GM21360 (cell line): ENCODE results near the gene RALA.
"Not testable (repeated sequence)": the region's sequence is repeated elsewhere in the genome, so short reads cannot be mapped to it uniquely, and the experiment has no call there.

ENCODE experiments used
- ATAC-seq: cut with Tn5 transposase; IDR thresholded peaks from one replicate; pipeline ENCODE4 v1.9.1; 2021; ENCODE audit warnings: mild to moderate bottlenecking, moderate library complexity; ENCODE audit not compliant: unreplicated experiment

Gene RALA

DNA sequence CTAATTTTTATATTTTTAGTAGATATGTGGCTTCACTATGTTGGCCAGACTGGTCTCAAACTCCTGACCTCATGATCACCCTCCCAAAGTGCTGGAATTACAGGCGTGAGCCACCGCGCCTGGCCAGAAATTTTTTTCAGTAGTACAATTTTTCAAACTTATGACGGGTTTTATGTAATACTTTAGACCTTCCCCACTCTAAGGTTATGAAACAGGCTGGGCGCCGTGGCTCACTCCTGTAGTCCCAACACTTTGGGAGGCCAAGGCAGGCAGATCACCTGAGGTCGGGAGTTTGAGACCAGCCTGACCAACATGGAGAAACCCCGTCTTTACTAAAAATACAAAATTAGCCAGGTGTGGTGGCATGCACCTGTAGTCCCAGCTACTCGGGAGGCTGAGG is 56.5 kb downstream of the RALA start:
- ATAC-seq: not testable (repeated sequence)

DNA sequence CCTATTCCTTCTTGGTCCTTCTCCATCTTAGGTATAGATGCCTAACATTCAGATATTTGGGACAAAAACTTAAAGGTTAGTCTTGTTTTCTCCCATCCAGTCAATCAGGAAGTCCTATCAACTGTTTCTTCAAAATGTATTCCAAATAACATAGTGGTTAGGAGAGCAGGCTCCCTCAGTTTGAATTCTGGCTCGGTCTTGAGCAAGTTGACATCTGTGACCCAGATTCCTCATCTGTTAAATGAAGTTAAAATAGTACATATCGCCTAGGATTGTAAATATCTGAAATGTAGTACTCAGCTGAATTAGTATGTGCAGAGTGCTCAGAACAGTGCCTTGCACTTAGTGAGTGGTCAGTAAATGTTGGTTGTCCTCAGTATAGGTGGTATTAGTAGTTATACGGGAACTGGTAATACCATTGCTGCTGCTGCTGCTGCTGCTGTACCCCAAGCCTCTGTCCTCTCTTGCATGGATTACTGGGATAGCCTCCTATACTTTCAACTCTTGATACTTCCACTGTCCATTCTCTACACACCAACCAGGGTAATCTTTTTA is 58.6 kb downstream of the RALA start:
- no peak for ATAC-seq

DNA sequence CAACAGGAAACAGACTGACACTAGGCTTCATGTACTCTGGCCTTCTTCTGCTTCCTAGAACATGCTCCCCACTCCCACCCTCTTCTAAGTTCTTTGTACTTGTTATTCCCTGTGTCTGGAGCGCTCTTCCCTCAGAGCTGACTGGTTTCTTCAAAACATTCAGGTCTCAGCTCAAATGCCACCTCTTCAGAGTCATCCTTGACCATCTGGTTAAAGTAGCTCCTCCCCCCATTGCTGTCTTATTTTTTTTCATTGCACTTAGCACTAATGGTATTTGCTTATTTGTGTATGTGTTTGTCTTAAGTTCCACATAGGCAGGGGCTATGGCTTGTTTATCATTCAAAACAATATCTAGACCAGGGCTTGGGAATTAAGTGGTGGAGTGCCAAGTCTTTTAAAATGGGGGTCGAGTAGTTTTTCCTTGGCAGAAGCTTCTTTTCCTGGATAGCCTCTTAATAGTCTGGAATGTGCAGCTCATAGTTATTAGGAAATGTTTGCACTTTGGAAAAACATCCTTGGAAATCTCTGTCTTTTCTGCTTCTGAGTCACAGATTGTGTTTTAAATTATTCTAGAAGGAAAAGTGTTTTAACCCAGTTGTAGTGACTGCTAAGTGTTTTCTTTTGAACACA is 60.0 kb downstream of the RALA start:
- no peak for ATAC-seq

DNA sequence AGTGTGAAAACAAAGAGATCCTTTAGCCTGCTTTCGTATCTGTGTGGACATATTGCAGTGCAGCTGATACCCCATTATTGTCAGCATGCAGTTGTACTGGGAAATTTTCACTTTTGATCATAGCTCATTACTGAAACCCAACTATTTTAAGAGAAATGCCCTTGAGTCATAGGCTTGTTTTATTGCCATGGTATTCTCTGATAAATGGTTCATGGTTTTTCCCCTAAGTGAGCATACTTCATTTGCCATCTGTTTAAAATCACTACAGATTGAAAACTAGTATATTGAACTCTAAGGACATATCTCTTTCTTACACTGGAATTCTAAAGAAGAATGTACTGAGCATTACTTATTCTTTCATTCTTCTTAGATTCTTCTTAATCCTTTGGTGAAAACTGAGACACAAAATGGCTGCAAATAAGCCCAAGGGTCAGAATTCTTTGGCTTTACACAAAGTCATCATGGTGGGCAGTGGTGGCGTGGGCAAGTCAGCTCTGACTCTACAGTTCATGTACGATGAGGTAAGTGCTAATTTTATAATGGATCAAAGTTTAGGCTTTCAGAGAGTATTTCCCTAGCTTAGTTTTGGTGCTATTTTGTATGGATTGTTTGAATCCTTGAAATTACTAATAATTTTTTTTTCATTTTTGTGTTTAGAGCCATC is 63.0 kb downstream of the RALA start:
- ATAC-seq: peak; percentile 77

DNA sequence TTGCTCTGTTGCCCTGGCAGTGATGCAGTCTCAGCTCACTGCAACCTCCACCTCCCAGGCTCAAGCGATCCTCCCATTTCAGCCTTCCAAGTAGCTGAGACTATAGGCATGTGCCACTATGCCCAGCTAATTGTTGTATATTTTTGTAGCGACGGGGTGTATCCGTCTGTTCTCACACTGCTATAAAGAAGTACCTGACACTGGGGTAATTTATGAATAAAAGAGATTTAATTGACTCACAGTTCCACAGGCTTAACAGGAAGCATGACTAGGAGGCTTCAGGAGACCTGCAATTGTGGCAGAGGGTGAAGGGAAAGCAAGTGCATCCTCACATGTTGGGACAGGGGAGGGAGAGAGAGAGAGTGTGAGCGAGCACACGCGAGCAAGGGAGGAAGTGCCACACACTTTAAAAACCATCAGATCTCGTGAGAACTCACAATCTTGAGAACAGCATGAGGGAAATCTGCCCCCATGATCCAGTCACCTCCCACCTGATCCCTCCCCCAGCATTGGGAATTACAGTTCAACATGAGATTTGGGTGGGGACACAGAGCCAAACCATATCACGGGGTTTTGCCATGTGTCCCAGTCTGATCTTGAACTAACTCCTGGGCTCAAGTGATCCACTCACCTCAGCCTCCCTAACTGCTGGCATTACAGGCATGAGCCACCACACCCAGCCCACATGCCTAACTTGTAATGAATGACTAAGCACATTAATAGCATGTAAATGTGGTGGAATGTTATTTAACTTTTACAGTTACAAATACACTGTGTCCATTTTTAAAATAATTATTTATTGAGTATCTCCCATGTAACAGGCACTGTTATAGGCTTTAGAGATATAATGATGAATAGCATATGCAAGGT is 65.5 kb downstream of the RALA start:
- ATAC-seq: no peak

DNA sequence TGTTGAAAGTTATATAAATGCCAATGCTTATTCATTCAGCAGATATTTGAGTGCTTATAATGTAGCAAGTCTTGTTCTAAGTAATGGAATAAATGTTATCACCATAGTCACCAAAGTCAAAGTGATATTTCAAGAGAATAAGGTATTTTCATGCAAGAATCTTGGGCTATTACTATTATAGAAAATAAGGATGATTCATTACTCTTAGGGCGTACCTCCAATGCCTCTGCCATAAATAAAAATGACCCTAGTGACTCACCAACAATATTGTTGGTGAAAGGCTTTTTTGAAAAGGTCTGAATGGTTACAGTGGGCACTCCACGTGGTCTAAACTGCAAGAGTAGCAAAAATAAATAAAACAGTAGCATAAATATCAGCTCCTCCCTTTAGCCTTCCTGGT is 68.4 kb downstream of the RALA start:
- no peak for ATAC-seq

DNA sequence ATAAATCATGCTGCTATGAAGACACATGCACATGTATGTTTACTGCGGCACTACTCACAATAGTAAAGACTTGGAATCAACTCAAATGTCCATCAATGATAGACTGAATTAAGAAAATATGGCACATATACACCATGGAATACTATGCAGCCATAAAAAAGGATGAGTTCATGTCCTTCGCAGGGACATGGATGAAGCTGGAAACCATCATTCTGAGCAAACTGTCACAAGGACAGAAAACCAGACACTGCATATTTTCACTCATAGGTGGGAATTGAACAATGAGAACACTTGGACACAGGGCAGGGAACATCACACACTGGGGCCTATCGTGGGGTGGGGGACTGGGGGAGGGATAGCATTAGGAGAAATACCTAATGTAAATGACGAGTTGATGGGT is 69.7 kb downstream of the RALA start:
- ATAC-seq: not testable (repeated sequence)

DNA sequence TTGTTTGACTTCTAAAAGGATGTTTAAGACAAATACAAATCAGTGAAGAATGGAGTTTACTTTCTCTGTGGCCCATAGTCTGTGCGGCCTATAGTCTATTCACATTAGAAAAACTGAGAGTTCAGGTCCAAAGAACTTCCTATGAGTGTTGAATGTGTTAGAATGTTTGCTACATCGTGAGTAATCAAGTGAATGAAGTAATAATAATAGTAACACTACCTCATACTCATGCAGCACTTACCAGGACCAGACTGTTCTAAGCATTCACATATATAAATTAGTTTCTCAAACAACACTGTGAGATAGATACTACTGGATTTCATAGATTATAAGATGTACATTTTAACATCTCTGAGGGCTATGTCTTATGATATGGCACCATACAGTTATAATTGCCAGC is 70.4 kb downstream of the RALA start:
- ATAC-seq: no peak

DNA sequence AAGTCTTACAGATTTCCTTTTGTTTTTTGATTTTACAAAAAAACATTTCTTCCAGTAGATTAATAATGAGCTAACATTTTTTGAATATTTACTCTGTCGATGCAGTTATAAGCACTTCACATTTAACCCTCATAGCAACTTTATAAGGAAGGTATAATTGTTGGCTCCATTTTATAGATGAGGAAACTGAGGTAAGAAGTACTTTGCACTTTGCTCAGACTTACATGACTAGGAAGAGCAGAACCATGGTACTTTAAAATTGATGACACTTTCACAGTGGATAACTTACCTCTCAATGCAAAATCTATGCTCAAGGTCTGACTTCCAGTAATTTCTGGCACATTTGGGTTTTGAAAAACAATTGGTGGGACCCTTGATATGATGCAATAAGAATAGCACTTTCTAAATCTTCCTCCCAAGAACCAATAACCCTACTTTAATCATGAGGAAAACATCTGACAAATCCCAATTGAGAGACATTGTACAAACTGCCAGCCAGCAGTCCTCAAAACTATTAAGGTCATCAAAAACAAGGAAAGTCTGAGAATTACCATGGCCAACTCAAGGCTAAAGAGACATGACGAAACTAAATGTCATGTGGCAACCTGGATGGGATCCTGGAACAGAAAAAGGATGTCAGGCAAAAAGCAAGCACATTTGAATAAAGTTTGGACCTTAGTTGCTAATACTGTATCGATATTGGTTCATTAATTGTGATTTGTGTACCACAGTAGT is 72.6 kb downstream of the RALA start:
- no peak for ATAC-seq

DNA sequence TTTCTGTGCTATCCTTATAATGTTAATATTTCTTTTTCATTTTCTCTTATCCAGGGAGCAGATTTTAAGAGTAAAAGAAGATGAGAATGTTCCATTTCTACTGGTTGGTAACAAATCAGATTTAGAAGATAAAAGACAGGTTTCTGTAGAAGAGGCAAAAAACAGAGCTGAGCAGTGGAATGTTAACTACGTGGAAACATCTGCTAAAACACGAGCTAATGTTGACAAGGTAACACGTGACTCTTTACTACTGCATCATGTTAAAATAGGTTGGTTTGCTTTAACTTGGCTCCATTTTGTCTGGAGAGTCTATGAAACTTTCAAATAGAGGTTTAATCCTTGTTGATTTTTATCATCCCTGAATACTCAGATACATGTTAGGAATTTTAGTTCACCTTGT is 73.3 kb downstream of the RALA start:
- ATAC-seq: no peak

DNA sequence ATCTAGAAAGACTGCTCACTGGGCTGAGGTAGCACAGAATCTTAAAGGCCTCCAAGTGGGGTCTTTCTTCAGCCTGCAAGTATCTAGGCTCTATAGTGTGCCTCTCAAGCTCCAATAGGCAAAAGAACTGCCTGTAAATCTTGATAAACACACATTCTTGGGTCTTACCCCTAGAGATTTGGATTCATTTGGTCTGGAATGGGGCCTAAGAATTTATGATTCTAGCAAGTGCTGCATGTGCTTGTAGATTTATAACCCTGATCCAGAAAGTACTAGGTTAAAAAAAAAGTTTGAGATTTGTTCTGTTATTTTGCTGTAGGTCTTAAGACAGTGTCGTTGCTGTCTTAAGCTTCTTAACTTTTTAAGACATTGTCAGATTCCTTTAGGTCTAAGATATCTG is 74.1 kb downstream of the RALA start:
- ATAC-seq: no peak

DNA sequence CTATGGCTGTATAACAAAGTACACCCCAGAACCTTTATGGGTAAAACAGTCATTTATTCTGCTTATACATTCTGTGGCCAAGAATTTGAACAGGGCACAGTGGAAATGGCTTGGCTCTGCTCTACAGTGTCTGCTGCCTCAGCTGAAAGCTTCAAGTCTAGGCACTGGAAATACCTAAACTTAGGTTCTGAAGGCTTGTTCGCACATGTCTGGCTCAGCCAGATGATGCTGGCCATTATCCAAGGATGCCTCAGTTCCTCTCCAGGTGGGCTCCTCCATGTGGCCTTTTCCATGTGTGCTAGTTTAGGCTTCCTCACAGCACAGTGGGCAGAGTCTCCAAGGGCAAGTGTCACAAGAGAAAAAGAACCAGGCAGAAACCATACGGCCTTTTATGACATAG is 76.8 kb downstream of the RALA start:
- ATAC-seq: no peak

DNA sequence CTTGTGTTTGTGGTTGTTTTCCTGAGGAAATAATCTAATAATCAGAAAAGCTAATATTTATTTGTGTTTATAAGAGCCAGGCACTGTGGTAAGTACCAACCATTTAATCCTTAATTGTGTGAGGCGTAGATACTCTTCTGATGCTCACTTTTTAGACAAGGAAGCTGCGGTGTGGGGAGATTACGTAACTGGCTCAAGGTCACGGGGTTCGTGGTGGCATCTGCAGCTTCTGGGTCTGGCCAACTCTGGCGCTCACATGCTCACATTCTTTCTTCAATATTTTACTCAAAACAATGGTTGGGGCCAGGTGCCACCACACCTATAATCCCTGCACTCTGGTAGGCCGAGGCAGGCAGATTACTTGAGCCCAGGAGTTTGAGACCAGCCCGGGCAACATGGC is 77.6 kb downstream of the RALA start:
- no peak for ATAC-seq

DNA sequence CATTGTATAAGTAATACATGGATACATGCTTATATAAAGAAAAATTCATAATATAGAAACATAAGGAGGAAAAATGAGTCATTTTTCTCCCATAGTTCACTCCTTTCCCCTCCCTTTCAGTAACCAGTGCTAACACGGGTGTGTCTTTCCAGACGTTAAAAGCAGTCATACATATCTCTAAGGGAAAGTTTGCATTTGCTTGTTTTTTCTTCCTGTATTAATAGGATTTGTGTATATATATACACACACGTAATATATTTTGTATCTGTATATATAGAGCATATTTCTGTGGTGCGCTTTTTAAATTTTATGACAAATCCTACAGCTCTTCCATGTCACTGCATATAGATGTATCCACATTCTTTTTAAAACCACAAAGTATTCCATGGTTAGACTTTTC is 78.8 kb downstream of the RALA start:
- no peak for ATAC-seq

DNA sequence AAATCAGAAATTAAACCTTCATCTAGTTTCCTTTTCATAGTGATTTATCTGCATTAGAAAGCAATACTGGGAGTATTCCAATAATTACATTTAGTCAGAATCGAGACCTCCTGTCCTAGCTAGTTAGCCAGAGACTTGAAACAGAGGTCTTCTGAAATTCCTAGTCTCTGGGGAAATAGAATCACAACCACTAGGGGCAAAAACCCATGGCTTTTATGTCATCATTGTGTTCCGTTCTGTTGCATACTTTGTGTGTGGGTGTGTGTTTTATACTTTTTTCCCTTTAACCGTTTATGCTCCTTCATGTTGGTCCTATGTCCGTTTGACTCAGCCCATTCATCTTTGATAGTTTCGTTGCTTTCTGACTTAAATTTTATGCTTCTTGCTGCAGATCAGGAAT is 79.8 kb downstream of the RALA start:
- ATAC-seq: no peak

DNA sequence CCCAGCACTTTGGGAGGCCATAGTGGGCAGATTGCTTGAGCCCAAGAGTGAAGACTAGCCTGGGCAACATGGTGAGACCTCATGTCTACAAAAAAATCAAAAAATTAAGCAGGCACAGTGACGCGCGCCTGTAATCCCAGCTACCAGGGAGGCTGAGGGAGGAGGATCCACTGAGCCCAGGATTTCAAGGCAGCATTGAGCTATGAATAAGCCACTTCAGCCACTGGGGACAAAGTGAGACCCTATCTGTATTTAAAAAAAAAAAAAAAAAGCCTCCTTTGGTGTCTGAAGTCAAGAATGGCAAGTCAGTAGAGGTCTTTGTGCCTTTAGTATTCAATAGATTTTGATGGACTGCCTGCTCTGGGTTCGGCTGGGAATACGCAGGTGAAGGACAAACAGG is 85.7 kb downstream of the RALA start:
- no peak for ATAC-seq

DNA sequence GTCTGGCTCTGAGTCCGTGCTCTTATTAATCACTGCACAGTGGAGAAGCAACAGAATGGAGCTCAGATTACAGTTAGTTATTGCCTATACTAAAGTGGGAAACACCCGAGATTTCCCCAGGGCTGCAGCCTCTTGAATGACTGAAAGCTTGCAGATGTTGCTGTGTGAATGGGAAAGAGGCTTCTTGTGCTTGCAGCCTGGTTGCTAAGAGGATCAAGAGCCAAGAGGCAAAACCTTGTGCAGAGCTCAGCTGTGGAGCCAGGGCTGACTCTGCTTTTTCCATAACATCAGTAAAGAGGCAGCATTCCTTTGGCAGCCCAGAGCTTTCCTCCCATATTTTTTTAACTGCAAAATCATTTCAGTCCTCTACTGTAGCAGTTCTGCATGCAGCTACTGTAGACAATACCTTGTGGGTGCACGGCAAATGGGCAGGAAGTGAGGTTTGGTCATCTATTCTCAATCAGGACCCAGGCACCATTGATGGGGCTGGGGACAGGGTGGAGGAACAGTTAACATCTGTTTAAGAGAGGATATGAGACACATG is 86.5 kb downstream of the RALA start:
- no peak for ATAC-seq

DNA sequence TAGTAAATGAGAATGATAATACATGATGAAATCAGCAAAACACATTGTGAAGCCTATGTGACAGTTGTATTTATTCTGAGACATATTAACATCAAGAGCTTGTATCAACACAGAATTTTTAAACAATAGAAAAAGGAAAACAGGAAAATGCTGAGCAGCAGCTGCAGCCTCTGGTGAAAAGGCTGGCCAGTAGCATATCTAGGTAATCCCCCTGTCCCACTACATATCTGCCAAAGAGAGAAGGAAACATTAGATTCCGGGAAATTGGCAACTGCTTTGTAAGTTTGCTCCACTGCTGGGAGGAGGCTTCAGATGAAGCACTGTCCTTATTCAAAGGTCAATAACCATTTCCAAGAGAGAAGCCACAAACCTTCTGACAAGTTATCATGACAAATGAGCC is 89.4 kb downstream of the RALA start:
- ATAC-seq: no peak

DNA sequence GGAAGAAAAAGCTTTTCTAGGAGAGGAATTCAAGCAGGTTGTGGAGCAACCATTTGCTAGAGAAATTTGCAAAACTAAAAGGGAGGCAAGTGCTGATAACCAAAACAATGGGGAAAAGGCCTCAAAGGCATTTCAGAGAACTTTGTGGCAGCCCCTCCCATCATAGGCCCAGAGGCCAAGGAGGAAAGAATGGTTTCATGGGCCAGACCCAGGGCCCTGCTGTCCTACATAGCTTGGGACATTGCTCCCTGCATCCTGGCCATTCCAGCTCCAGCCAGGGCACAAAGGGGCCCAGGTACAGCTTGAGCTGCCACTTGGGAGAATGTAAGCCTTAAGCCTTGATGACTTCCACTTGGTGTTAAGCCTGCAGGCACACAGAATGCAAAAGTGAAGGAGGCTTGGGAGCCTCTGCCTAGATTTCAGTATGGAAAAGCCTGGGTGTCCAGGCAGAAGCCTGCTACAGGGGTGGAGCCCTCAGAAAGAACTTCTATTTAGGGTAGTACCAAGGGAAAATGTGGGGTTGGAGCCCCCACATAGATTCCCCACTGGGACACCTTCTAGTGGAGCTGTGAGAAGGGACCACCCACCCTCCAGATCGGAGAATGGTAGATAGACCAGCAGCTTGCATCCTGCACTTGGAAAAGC is 91.2 kb downstream of the RALA start:
- no peak for ATAC-seq

DNA sequence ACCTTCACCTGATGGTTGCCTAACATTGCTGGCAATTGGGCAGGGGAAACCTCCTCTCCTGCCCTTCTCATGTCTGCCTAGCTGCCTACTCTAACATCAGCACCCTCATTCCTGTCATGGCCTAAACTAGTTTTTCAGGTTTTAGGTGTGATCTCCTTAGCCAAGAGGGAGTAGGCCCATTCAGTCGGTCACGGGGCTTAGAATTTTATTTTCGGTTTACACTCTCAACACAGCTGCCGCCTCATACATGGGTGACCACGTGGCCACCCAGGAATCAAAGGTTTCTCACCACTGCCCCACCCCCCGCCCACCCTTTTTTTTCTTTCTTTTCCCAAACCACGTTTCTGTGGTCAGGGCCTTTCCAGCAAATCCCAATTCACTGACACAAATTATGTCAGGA is 97.2 kb downstream of the RALA start:
- ATAC-seq: no peak
